ENCODE measurements around the gene MAGI1.

Gene MAGI1

DNA sequence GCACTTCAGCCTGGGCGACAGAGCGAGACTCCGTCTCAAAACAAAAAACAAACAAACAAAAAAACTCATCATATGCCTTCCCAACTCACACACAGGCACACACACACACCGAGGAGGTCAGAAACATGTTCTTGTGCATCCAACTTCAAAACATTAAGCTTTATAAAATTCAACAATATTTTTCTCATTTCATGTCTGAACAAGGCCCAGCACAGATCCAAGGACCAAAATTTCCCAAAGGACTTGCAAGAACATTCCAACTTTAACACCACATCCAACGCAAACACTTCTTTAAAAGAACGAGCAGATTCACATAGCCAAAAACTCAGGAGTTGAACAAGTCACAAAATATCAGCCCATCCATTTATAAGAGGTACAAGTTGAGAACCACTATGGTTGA lies 148.4 kb downstream of the MAGI1 start:
- H3F3A ChIP-seq (ENCODE audit: low read depth), result no peaks in the 10 kb centered on the region
- no peaks in the 10 kb centered on the region for H3K9me3 ChIP-seq (ENCODE audit: insufficient read depth, low read depth, low read length)
- no peaks in the 10 kb centered on the region for H3K79me2 ChIP-seq (ENCODE audit: insufficient read depth, low read length)
- no peaks in the 10 kb centered on the region for H4K20me1 ChIP-seq (ENCODE audit: insufficient read depth, low read length, poor library complexity, severe bottlenecking)
- H3K36me3 ChIP-seq (ENCODE audit: insufficient read depth, low read length), result no peaks in the 10 kb centered on the region
- no peaks in the 10 kb centered on the region for H3K27me3 ChIP-seq (ENCODE audit: insufficient read depth, low read length, poor library complexity, severe bottlenecking)
- H3K9me2 ChIP-seq (replicated peaks; ENCODE audit: low read depth, low read length), result no peaks in the 10 kb centered on the region
- no peak overlapping the region for H3K4me3 ChIP-seq (ENCODE audit: low read length, poor library complexity, severe bottlenecking)
- TF ChIP-seq EZH2phosphoT487 (IDR thresholded peaks at IDR 0.05; ENCODE audit: borderline replicate concordance) (no peak), CTCF (conservative IDR thresholded peaks at IDR 0.05; ENCODE audit: low read length) (no peak)
- H2AFZ ChIP-seq (ENCODE audit: low read length), result no peak overlapping the region
- no peak overlapping the region for H3K4me2 ChIP-seq (ENCODE audit: low read depth, low read length, poor library complexity, severe bottlenecking)
- no peaks in the 10 kb centered on the region for H3K4me1 ChIP-seq (ENCODE audit: insufficient read depth, low read length, poor library complexity, severe bottlenecking)
- H3K9ac ChIP-seq (ENCODE audit: low read depth, low read length, poor library complexity, severe bottlenecking), result no peak overlapping the region

DNA sequence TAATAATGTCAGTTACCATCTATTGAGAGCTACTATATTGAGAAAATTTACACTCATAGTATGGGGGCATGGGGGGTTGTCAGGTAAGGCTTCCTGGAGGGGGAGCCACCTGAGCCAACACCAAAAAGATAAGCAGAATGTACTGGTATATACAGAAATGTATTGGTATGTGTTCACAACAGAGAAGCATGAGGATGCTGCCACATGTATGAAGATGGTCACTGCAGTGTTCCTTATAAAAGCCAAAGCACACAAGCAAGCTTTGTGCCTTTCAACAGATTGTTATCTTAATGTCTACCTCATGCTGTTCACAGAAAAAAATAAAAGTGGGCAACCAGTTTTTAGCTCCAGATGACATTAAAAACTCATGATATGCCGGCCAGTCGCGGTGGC lies 149.0 kb downstream of the MAGI1 start:
- no peaks in the 10 kb centered on the region for H3K79me2 ChIP-seq (ENCODE audit: insufficient read depth, low read length)
- no peak overlapping the region for H3K9ac ChIP-seq (ENCODE audit: low read depth, low read length, poor library complexity, severe bottlenecking)
- no peaks in the 10 kb centered on the region for H3K27me3 ChIP-seq (ENCODE audit: insufficient read depth, low read length, poor library complexity, severe bottlenecking)
- no peak overlapping the region for H2AFZ ChIP-seq (ENCODE audit: low read length)
- TF ChIP-seq CTCF (conservative IDR thresholded peaks at IDR 0.05; ENCODE audit: low read length) (no peak), EZH2phosphoT487 (IDR thresholded peaks at IDR 0.05; ENCODE audit: borderline replicate concordance) (no peak)
- H3K4me1 ChIP-seq (ENCODE audit: insufficient read depth, low read length, poor library complexity, severe bottlenecking), result no peaks in the 10 kb centered on the region
- H4K20me1 ChIP-seq (ENCODE audit: insufficient read depth, low read length, poor library complexity, severe bottlenecking), result no peaks in the 10 kb centered on the region
- no peaks in the 10 kb centered on the region for H3K36me3 ChIP-seq (ENCODE audit: insufficient read depth, low read length)
- H3K4me3 ChIP-seq (ENCODE audit: low read length, poor library complexity, severe bottlenecking), result no peak overlapping the region
- H3K9me3 ChIP-seq (ENCODE audit: insufficient read depth, low read depth, low read length), result no peaks in the 10 kb centered on the region
- no peaks in the 10 kb centered on the region for H3K9me2 ChIP-seq (replicated peaks; ENCODE audit: low read depth, low read length)
- H3F3A ChIP-seq (ENCODE audit: low read depth), result no peaks in the 10 kb centered on the region
- H3K4me2 ChIP-seq (ENCODE audit: low read depth, low read length, poor library complexity, severe bottlenecking), result no peak overlapping the region

DNA sequence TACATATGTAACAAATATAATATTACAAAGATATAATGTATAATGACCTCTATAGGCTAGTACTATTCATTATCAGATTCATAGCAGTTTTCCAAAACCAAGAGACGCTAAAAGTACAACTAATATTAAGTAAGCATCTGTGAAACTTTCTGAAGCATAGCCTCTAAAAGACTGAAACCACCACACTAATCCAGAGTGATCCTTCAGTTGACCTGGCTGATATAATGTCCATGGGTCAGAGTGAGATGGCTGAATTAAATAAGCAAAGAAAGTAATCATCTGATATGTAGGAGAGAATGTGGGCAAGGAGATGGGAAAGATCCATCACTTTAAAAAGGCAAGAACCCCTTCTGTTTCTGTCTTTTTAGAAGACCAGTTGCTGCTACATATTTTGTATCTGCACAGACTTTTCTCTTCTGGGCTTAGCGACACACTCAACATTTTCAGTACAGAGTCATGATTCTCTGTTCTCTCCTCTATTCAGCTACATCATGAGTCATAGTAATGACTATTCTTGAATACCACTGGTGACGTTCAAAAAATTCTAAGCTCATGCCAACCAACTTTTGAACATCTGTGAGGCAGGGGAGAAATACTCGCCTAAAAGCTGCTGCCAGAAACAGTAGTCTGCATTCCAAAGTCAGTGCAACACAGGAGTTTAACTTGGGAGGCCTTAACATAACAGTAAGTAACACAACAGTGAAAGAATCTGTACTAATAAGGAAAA lies 149.6 kb downstream of the MAGI1 start:
- no peaks in the 10 kb centered on the region for H3K36me3 ChIP-seq (ENCODE audit: insufficient read depth, low read length)
- no peak overlapping the region for H3K4me3 ChIP-seq (ENCODE audit: low read length, poor library complexity, severe bottlenecking)
- no peaks in the 10 kb centered on the region for H3K4me1 ChIP-seq (ENCODE audit: insufficient read depth, low read length, poor library complexity, severe bottlenecking)
- no peak overlapping the region for H2AFZ ChIP-seq (ENCODE audit: low read length)
- no peaks in the 10 kb centered on the region for H4K20me1 ChIP-seq (ENCODE audit: insufficient read depth, low read length, poor library complexity, severe bottlenecking)
- TF ChIP-seq EZH2phosphoT487 (IDR thresholded peaks at IDR 0.05; ENCODE audit: borderline replicate concordance) (no peak), CTCF (conservative IDR thresholded peaks at IDR 0.05; ENCODE audit: low read length) (no peak)
- H3K9me2 ChIP-seq (replicated peaks; ENCODE audit: low read depth, low read length), result no peaks in the 10 kb centered on the region
- H3K27me3 ChIP-seq (ENCODE audit: insufficient read depth, low read length, poor library complexity, severe bottlenecking), result no peaks in the 10 kb centered on the region
- H3F3A ChIP-seq (ENCODE audit: low read depth), result no peaks in the 10 kb centered on the region
- H3K4me2 ChIP-seq (ENCODE audit: low read depth, low read length, poor library complexity, severe bottlenecking), result no peak overlapping the region
- H3K9ac ChIP-seq (ENCODE audit: low read depth, low read length, poor library complexity, severe bottlenecking), result no peak overlapping the region
- no peaks in the 10 kb centered on the region for H3K79me2 ChIP-seq (ENCODE audit: insufficient read depth, low read length)
- H3K9me3 ChIP-seq (ENCODE audit: insufficient read depth, low read depth, low read length), result no peaks in the 10 kb centered on the region

All from Loucy (cell line).